Adipocyte (in vitro differentiated cells): ENCODE measurements around the gene TANC1.
"Not testable (repeated sequence)": the region's sequence is repeated elsewhere in the genome, so short reads cannot be mapped to it uniquely, and the experiment has no call there.

Experiments
- DNase-seq: peaks from one replicate; pipeline ENCODE4 v3.0.0-alpha.2; 2015; ENCODE audit warnings: low read depth
- H3K27me3 ChIP-seq: replicated peaks from 2 replicates; pipeline ENCODE4 v1.7.0; 2013; ENCODE audit warnings: mild to moderate bottlenecking, low read length, moderate library complexity; ENCODE audit not compliant: control insufficient read depth, insufficient read depth
- H3K36me3 ChIP-seq: 2 replicates; pipeline ENCODE4 v1.7.0; 2013; ENCODE audit warnings: low read length, mild to moderate bottlenecking, moderate library complexity; ENCODE audit not compliant: control insufficient read depth, insufficient read depth, severe bottlenecking
- H3K4me1 ChIP-seq: 2 replicates; pipeline ENCODE4 v1.7.0; 2013; ENCODE audit warnings: mild to moderate bottlenecking, low read length, moderate library complexity; ENCODE audit not compliant: control insufficient read depth, insufficient read depth
- H3K4me3 ChIP-seq: 2 replicates; pipeline ENCODE4 v1.7.0; 2013; ENCODE audit warnings: mild to moderate bottlenecking, low read length, moderate library complexity
- H3K9ac ChIP-seq: 2 replicates; pipeline ENCODE4 v1.7.0; 2013; ENCODE audit warnings: mild to moderate bottlenecking, low read length, moderate library complexity
- H3K9me3 ChIP-seq: 2 replicates; pipeline ENCODE4 v1.7.0; 2013; ENCODE audit warnings: mild to moderate bottlenecking, low read length, moderate library complexity; ENCODE audit not compliant: control insufficient read depth

Gene TANC1

GRCh38 chr2:159032580-159032979 lies 64.1 kb downstream of the TANC1 start:
- no peak for DNase-seq
- Histone ChIP-seq H3K4me3 (no peak overlapping the region), H3K27me3 (no peaks in the 10 kb centered on the region), H3K9me3 (no peaks in the 10 kb centered on the region), H3K4me1 (peaks cover 31% of the 10 kb centered on the region), H3K9ac (peak overlapping the region; percentile 49), H3K36me3 (peaks cover 3% of the 10 kb centered on the region)

DNA sequence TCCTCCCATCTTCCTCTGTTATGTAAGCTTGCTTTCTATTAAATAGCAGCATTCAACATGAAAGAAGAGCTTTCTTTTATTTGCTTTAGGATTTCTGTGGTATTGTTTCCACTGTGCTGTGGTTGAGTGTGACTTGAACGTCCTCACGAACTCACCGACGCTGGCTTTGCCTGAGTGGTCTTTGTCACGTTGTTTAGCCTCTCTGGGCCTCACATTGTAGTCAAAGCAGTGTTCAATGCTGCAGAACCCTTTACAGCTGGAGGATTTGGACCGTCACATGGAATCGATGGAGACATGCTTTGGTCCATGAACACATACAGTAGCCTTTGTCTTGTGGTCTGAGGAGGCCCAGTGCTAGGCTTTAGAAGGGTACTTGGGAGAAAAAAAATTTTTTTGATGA lies 66.3 kb downstream of the TANC1 start:
- DNase-seq, result no peak
- no peaks in the 10 kb centered on the region for H3K9me3 ChIP-seq
- H3K4me1 ChIP-seq, result peaks cover 31% of the 10 kb centered on the region
- H3K4me3 ChIP-seq, result no peak overlapping the region
- H3K36me3 ChIP-seq, result no peaks in the 10 kb centered on the region
- no peaks in the 10 kb centered on the region for H3K27me3 ChIP-seq
- H3K9ac ChIP-seq, result no peak overlapping the region

GRCh38 chr2:159035790-159036411 lies 67.5 kb downstream of the TANC1 start:
- no peaks in the 10 kb centered on the region for H3K9me3 ChIP-seq
- H3K36me3 ChIP-seq, result no peaks in the 10 kb centered on the region
- H3K9ac ChIP-seq, result no peak overlapping the region
- H3K4me1 ChIP-seq, result peaks cover 19% of the 10 kb centered on the region
- DNase-seq, result no peak
- H3K27me3 ChIP-seq, result no peaks in the 10 kb centered on the region
- H3K4me3 ChIP-seq, result no peak overlapping the region

GRCh38 chr2:159036461-159036860 lies 68.0 kb downstream of the TANC1 start:
- DNase-seq, result not testable (repeated sequence)

GRCh38 chr2:159041328-159041727 lies 72.9 kb downstream of the TANC1 start:
- not testable (repeated sequence) for H3K9ac ChIP-seq, H3K9me3 ChIP-seq, H3K4me3 ChIP-seq, H3K27me3 ChIP-seq, DNase-seq, H3K36me3 ChIP-seq
- H3K4me1 ChIP-seq, result peaks cover 23% of the 10 kb centered on the region

More at GRCh38 chr2:159036461-159036860, 68.0 kb downstream of the TANC1 start:
- H3K9me3 ChIP-seq, H3K36me3 ChIP-seq, H3K27me3 ChIP-seq, H3K9ac ChIP-seq, H3K4me3 ChIP-seq: not testable (repeated sequence)
- peaks cover 13% of the 10 kb centered on the region for H3K4me1 ChIP-seq

DNA sequence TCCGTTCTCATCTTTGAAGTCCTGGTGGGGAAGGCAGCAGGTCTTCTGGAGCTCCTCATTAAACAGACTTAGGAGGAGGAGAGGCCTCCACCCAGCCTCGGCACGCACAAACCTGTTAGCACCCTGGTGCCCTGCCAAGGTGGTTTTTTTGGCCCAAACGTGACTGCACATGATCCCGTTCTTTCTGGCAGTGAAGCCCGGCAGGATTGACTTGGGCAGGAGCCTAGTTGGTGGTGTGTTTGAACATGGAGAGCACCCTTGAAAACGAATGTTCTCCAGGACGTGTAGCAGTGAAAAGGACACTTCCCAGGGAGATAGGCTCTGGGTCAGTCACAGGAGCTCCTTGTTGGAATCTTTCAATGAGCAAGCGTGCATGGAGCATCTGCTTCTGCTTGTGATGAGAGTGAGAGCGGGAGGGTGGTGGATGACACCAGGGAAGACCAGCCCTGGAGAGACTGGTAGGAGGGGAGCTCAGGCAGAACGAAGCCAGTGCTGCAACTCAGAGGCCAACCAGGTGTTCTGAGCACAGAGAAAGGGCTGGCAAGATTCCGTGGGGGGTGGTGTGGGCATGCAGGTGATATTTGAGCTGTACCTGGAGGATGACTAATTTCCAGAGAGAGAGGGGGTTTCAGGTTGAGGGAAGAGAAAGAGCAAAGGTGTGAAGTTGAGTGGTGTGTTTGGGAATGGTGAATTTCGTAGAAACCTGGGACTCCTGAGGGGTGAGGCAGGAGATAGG lies 73.8 kb downstream of the TANC1 start:
- no peak for DNase-seq
- no peaks in the 10 kb centered on the region for H3K27me3 ChIP-seq
- H3K36me3 ChIP-seq, result no peaks in the 10 kb centered on the region
- no peaks in the 10 kb centered on the region for H3K9me3 ChIP-seq
- peaks cover 32% of the 10 kb centered on the region for H3K4me1 ChIP-seq
- H3K9ac ChIP-seq, result no peak overlapping the region
- H3K4me3 ChIP-seq, result no peak overlapping the region

DNA sequence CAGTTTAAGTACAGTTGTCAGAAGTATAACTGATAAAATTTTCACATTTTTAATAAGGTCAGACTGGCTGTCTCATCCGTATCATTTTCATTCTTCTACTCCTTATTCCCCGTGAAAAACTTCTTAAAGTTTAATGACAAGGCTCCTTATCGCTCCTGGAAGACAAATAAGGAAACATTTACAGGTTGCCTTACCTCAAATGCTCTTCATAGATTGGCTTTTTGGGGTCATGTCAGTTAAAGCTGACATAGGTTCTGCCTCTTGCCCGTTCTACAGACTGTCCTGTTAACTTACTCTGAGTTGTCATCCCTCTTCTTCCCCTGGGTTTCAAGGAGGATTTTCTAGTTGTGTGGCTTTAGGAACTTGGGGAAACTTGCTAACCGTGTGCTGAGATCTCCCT lies 75.3 kb downstream of the TANC1 start:
- no peaks in the 10 kb centered on the region for H3K27me3 ChIP-seq
- no peaks in the 10 kb centered on the region for H3K36me3 ChIP-seq
- no peak for DNase-seq
- H3K9ac ChIP-seq, result no peak overlapping the region
- H3K9me3 ChIP-seq, result no peaks in the 10 kb centered on the region
- H3K4me3 ChIP-seq, result no peak overlapping the region
- H3K4me1 ChIP-seq, result peaks cover 36% of the 10 kb centered on the region

DNA sequence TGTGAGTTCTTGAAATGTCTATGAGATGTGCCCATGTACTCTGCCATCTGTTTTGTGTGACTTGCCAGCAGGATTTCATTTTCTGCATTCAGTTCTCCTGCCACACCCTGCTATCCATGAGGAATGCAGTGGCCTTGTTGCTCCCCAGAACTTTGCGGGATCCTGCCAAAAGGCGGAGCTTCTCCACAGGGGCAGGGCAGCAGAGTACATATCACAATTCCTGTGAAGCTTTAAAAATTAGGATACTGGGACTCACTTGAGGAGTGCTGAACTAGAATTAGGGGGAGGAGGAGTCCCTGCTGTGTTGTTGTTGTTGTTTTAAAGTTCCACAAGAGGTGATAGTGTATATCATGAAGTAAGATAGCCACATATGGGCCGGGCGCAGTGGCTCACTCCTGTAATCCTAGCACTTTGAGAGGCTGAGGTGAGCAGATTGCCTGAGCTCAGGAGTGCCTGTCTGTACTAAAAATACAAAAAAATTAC lies 76.4 kb downstream of the TANC1 start:
- no peaks in the 10 kb centered on the region for H3K27me3 ChIP-seq
- no peaks in the 10 kb centered on the region for H3K9me3 ChIP-seq
- peak overlapping the region; percentile 13 for H3K9ac ChIP-seq
- no peaks in the 10 kb centered on the region for H3K36me3 ChIP-seq
- peaks cover 36% of the 10 kb centered on the region for H3K4me1 ChIP-seq
- no peak overlapping the region for H3K4me3 ChIP-seq
- peak; percentile 66 for DNase-seq

DNA sequence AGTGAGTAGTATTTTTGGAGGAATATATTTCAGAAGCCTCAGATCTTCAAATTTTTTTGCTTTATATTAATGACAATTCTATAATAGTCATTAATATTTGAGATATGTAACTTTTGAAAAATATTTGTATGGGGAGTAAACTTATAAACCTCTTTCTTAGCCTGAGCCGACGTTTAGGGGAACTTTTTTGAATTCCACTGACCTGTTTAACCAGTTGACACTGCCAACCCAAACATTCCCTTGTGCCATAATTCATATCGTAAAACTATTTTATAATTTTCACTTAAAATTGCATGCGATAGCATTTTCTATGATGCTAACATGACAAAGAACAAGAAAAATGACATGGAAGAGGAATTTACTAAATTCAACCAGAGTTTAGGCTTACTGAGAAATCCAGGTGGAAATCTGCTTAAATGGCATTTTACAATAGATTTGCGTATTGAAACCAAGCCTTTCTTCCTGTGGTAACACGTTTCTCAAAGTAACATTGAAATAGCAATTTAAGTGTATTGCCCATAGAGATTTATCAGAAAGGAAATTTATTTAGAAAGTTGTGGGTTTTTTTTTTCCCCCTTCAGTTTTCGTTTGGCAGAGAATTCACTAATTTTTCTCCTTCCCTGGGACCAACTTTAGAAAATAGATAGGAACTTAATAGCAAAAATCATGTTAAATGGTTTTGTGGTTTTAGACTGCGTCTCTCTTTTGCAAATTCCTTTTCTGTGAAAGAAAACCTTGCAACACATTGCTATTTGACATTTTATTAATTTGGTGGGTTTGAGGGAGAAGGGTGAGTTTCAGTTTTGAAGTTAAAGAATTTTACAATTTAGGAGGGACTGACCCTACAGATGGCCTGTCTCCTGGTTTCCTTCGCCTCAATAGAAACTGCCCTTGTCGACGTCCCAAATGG lies 77.4 kb downstream of the TANC1 start:
- Histone ChIP-seq H3K9me3 (no peaks in the 10 kb centered on the region), H3K27me3 (no peaks in the 10 kb centered on the region), H3K4me1 (peaks cover 36% of the 10 kb centered on the region), H3K9ac (peak overlapping the region; percentile 18), H3K36me3 (no peaks in the 10 kb centered on the region), H3K4me3 (no peak overlapping the region)
- no peak for DNase-seq

DNA sequence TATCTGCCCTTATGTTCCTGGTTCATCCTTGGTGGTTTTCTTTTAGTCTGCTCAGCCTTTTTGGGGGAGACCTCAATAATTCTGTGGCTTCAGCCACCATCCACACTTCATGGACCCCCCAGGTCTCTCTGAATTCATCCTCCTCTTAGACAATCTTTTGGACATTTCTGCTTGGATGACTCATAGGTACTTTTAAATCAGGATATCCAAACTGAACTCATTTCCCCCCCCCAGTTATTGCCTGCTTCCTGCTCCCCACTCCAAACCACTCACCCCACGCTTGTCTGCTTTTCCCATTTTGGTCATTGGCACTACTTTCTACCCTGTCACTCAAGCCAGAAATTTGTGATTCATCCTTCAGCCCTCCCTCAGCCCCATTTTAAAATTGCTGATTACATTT lies 78.5 kb downstream of the TANC1 start:
- peak; percentile 42 for DNase-seq
- H3K36me3 ChIP-seq, result no peaks in the 10 kb centered on the region
- no peak overlapping the region for H3K9ac ChIP-seq
- peaks cover 40% of the 10 kb centered on the region for H3K4me1 ChIP-seq
- no peaks in the 10 kb centered on the region for H3K27me3 ChIP-seq
- no peak overlapping the region for H3K4me3 ChIP-seq
- H3K9me3 ChIP-seq, result no peaks in the 10 kb centered on the region

DNA sequence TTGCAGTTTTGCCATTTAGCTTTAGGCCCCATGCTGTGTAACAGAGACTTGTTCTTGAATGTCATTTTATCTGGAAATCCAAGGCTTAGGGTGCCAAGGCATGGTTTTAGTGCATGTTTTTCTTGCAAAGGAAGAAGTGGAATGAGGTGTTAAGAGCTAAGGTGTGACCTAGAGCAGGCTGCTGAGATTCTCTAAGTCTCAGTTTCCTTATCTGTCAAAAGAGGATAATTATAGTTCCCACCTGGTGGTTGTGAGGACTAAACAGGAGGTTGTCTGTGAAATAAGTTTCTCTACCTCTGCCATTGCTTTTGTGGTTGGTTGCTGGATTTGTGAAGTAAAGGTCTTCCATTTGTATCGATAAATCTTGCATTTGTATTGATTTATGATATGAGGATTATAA lies 82.0 kb downstream of the TANC1 start:
- Histone ChIP-seq H3K9me3 (no peaks in the 10 kb centered on the region), H3K36me3 (no peaks in the 10 kb centered on the region), H3K27me3 (no peaks in the 10 kb centered on the region), H3K4me1 (peaks cover 27% of the 10 kb centered on the region), H3K9ac (no peak overlapping the region), H3K4me3 (no peak overlapping the region)
- no peak for DNase-seq
